Cardiac muscle cell (in vitro differentiated cells and primary cell): Measurements from ENCODE around the gene VSTM4. TPM values are rescaled to one million over a fixed set of nuclear protein-coding genes. Genes with fewer than 3 reads are reported as not detected.
A peak's percentile ranks its signal among the peaks of the same experiment; 100 is the strongest.

Experiments used
- DNase-seq, 2 donors: peaks; one replicate each; pipeline versions ENCODE4 v3.0.0 to v3.0.0-alpha.2; 2010 to 2017; ENCODE audit warnings: low read depth in 1 of 2, low spot score in 1 of 2
- H3K27ac ChIP-seq: fragments of 200-600 bp; sonication (generic); 2 replicates; pipeline ENCODE4 v1.5.1; 2016
- H3K27me3 ChIP-seq: fragments of 200-600 bp; sonication (generic); 2 replicates; pipeline ENCODE4 v1.6.0; 2016; ENCODE audit warnings: control low read depth
- H3K36me3 ChIP-seq: fragments of 200-600 bp; sonication (generic); 2 replicates; pipeline ENCODE4 v1.5.1; 2016; ENCODE audit warnings: control low read depth
- H3K4me1 ChIP-seq: fragments of 200-600 bp; sonication (generic); 2 replicates; pipeline ENCODE4 v1.8.1; 2017; ENCODE audit warnings: low read depth, mild to moderate bottlenecking, mixed run types
- H3K4me3 ChIP-seq: fragments of 200-600 bp; sonication (generic); 2 replicates; pipeline ENCODE4 v1.5.1; 2016; ENCODE audit warnings: mild to moderate bottlenecking
- H3K9me3 ChIP-seq: fragments of 200-600 bp; sonication (generic); 2 replicates; pipeline ENCODE4 v1.5.1; 2017; ENCODE audit warnings: low read depth, mild to moderate bottlenecking, control low read depth
- CTCF ChIP-seq: IDR thresholded peaks from 2 replicates; pipeline ENCODE4 v1.5.1; 2012; ENCODE audit warnings: low read depth, mild to moderate bottlenecking, low read length
- polyA plus RNA-seq: library from polyadenylated mRNA; unstranded; fragments of >200 nt; fragmentation: Nextera tagmentation; extraction: Ambion mirVana; gene quantifications from 2 replicates; pipeline ENCODE4 v1.2.1, GENCODE V29; 2016
- total RNA-seq: library from RNA; depleted of rRNA; stranded (reverse); fragments of >200 nt; gene quantifications from 2 replicates; pipeline ENCODE4 v1.2.3, GENCODE V29; 2016

VSTM4 gene
- total and polyA plus RNA-seq, 2 experiments from 2014 or later, result 3.6 to 6.0 TPM

GRCh38 chr10:49131507-49132361, 16.4 kb upstream of the VSTM4 start:
- no peak for TF ChIP-seq CTCF
- peaks cover 7% of the 10 kb centered on the region for H3K4me1 ChIP-seq
- no peak overlapping the region for H3K4me3 ChIP-seq
- H3K27me3 ChIP-seq, result no peaks in the 10 kb centered on the region
- DNase-seq, result no peak
- no peak overlapping the region for H3K27ac ChIP-seq
- no peaks in the 10 kb centered on the region for H3K36me3 ChIP-seq
- no peaks in the 10 kb centered on the region for H3K9me3 ChIP-seq

- DNase-seq, result no peak
- no peak overlapping the region for H3K4me3 ChIP-seq
- H3K27ac ChIP-seq, result no peak overlapping the region
- H3K9me3 ChIP-seq, result no peaks in the 10 kb centered on the region
- TF ChIP-seq CTCF, result no peak
- no peaks in the 10 kb centered on the region for H3K36me3 ChIP-seq
- H3K4me1 ChIP-seq, result peaks cover 7% of the 10 kb centered on the region
- no peaks in the 10 kb centered on the region for H3K27me3 ChIP-seq
These were observed 14.1 kb upstream of the VSTM4 start for GRCh38 chr10:49129376-49129775.

GRCh38 chr10:49128854-49129253, 13.5 kb upstream of the VSTM4 start:
- TF ChIP-seq CTCF, result no peak
- no peaks in the 10 kb centered on the region for H3K9me3 ChIP-seq
- no peak overlapping the region for H3K4me3 ChIP-seq
- no peaks in the 10 kb centered on the region for H3K36me3 ChIP-seq
- no peak overlapping the region for H3K27ac ChIP-seq
- peak in 1 of 2 donors; percentile 50 for DNase-seq
- peaks cover 7% of the 10 kb centered on the region for H3K4me1 ChIP-seq
- H3K27me3 ChIP-seq, result no peaks in the 10 kb centered on the region

- Histone ChIP-seq H3K27ac (no peak overlapping the region), H3K27me3 (no peaks in the 10 kb centered on the region), H3K36me3 (no peaks in the 10 kb centered on the region), H3K9me3 (no peaks in the 10 kb centered on the region), H3K4me1 (peaks cover 7% of the 10 kb centered on the region), H3K4me3 (no peak overlapping the region)
- no peak for TF ChIP-seq CTCF
- DNase-seq, result no peak
These were observed 8.9 kb upstream of the VSTM4 start for GRCh38 chr10:49123981-49124950.

GRCh38 chr10:49120911-49121310, 5.6 kb upstream of the VSTM4 start:
- no peak for DNase-seq
- H3K27me3 ChIP-seq, result no peaks in the 10 kb centered on the region
- TF ChIP-seq CTCF, result no peak
- H3K9me3 ChIP-seq, result no peaks in the 10 kb centered on the region
- no peaks in the 10 kb centered on the region for H3K36me3 ChIP-seq
- no peak overlapping the region for H3K27ac ChIP-seq
- H3K4me3 ChIP-seq, result no peak overlapping the region
- peaks cover 5% of the 10 kb centered on the region for H3K4me1 ChIP-seq
